HFFc6 (cell line): ENCODE measurements around the gene COL6A2. TPM values are rescaled to one million over a fixed set of nuclear protein-coding genes. Genes with fewer than 3 reads are reported as not detected.

Source experiments
- DNase-seq: peaks from one replicate; pipeline ENCODE4 v3.0.0-alpha.2; 2018
- H3K27ac Mint-ChIP-seq: 2 replicates; pipeline ENCODE4 v1.8.0; 2020; ENCODE audit warnings: mild to moderate bottlenecking, mixed read lengths
- H3K27me3 Mint-ChIP-seq: 2 replicates; pipeline ENCODE4 v1.8.0; 2021; ENCODE audit warnings: mild to moderate bottlenecking, moderate library complexity, mixed read lengths; ENCODE audit not compliant: insufficient read depth
- H3K36me3 Mint-ChIP-seq: 2 replicates; pipeline ENCODE4 v1.8.0; 2021; ENCODE audit warnings: low read depth, mixed read lengths
- H3K4me1 Mint-ChIP-seq: 2 replicates; pipeline ENCODE4 v1.8.0; 2020; ENCODE audit warnings: low read depth, mixed read lengths
- H3K4me3 Mint-ChIP-seq: 2 replicates; pipeline ENCODE4 v1.8.0; 2020; ENCODE audit warnings: mild to moderate bottlenecking, moderate library complexity, mixed read lengths
- H3K9me3 Mint-ChIP-seq: 2 replicates; pipeline ENCODE4 v1.8.0; 2020; ENCODE audit warnings: mild to moderate bottlenecking, mixed read lengths
- CTCF ChIP-seq: fragments of 200-600 bp; sonication (generic); IDR thresholded peaks from 2 replicates; pipeline ENCODE4 v1.5.0; 2021; ENCODE audit warnings: antibody characterized with exemption, mild to moderate bottlenecking
- total RNA-seq, 6 experiments: library from RNA; stranded (reverse); fragmentation: NEBNext Ultra II Directional; extraction: Animal tissue kit (Norgen Biotek cat#: 25700); gene quantifications; 2 replicates in 1 of 6; 3 replicates in 5 of 6; pipeline ENCODE4 v1.2.3, GENCODE V29; 2021

The COL6A2 gene
- total RNA-seq, 6 experiments from 2014 or later: 426 to 514 (median 467) TPM

- TF ChIP-seq CTCF: no peak
- no peak overlapping the region for H3K4me3 Mint-ChIP-seq
- H3K4me1 Mint-ChIP-seq: peaks cover 29% of the 10 kb centered on the region
- peaks cover 5% of the 10 kb centered on the region; the same call in 1 of the 2 replicates for H3K27me3 Mint-ChIP-seq
- H3K36me3 Mint-ChIP-seq: peaks cover 13% of the 10 kb centered on the region
- DNase-seq: no peak
- H3K9me3 Mint-ChIP-seq: peaks cover 16% of the 10 kb centered on the region
- no peak overlapping the region for H3K27ac Mint-ChIP-seq
These were observed 4.1 kb upstream of the COL6A2 start for GRCh38 chr21:46093668-46094400.

GRCh38 chr21:46094401-46095082 lies 3.4 kb upstream of the COL6A2 start:
- peaks cover 29% of the 10 kb centered on the region for H3K4me1 Mint-ChIP-seq
- H3K27ac Mint-ChIP-seq: no peak overlapping the region
- peaks cover 12% of the 10 kb centered on the region for H3K36me3 Mint-ChIP-seq
- TF ChIP-seq CTCF: no peak
- peaks cover 15% of the 10 kb centered on the region for H3K9me3 Mint-ChIP-seq
- peaks cover 5% of the 10 kb centered on the region; the same call in 1 of the 2 replicates for H3K27me3 Mint-ChIP-seq
- DNase-seq: no peak
- no peak overlapping the region for H3K4me3 Mint-ChIP-seq

- no peak for TF ChIP-seq CTCF
- Mint-ChIP-seq H3K27me3 (peaks cover 7% of the 10 kb centered on the region; the same call in 1 of the 2 replicates), H3K36me3 (peaks cover 10% of the 10 kb centered on the region), H3K9me3 (peaks cover 10% of the 10 kb centered on the region), H3K27ac (no peak overlapping the region), H3K4me3 (no peak overlapping the region), H3K4me1 (peaks cover 35% of the 10 kb centered on the region)
- DNase-seq: no peak
These were observed 2.7 kb upstream of the COL6A2 start for GRCh38 chr21:46095083-46095719.

GRCh38 chr21:46095814-46096595 lies 1.9 kb upstream of the COL6A2 start:
- Mint-ChIP-seq H3K9me3 (peaks cover 5% of the 10 kb centered on the region; the same call in 1 of the 2 replicates), H3K27ac (no peak overlapping the region), H3K27me3 (peaks cover 7% of the 10 kb centered on the region; the same call in 1 of the 2 replicates), H3K4me3 (no peak overlapping the region), H3K36me3 (peaks cover 11% of the 10 kb centered on the region), H3K4me1 (peaks cover 42% of the 10 kb centered on the region)
- no peak for DNase-seq
- no peak for TF ChIP-seq CTCF
